Lower lobe of right lung (tissue), 2 donors: ENCODE measurements around the gene FTHL17. TPM values are rescaled to one million over a fixed set of nuclear protein-coding genes. Genes with fewer than 3 reads are reported as not detected.

Source experiments
- ATAC-seq, 2 donors: fragments of 200-7000 bp; cut with Tn5 transposase; one replicate each; pipeline ENCODE4 v1.9.1; 2020 to 2022; ENCODE audit warnings: mild to moderate bottlenecking in 2 of 2, moderate library complexity in 2 of 2
- DNase-seq: peaks from one replicate; pipeline ENCODE4 v3.0.0-alpha.2; 2020
- H3K27ac ChIP-seq: fragments of 200-600 bp; one replicate; pipeline ENCODE4 v1.8.0; 2022
- H3K27me3 ChIP-seq: fragments of 200-600 bp; one replicate; pipeline ENCODE4 v1.8.0; 2022; ENCODE audit warnings: low read depth
- H3K36me3 ChIP-seq: fragments of 200-600 bp; one replicate; pipeline ENCODE4 v1.8.0; 2022; ENCODE audit warnings: mild to moderate bottlenecking
- H3K4me1 ChIP-seq: fragments of 200-600 bp; one replicate; pipeline ENCODE4 v1.8.0; 2022
- H3K4me3 ChIP-seq: fragments of 200-600 bp; one replicate; pipeline ENCODE4 v1.8.0; 2022; ENCODE audit warnings: mild to moderate bottlenecking
- H3K9me3 ChIP-seq: fragments of 200-600 bp; one replicate; pipeline ENCODE4 v1.8.0; 2022
- CTCF ChIP-seq: fragments of 200-600 bp; IDR thresholded peaks from one replicate; pipeline ENCODE4 v1.8.0; 2022; ENCODE audit warnings: antibody characterized with exemption, mild to moderate bottlenecking
- intact Hi-C: fragments of 100-400 bp; cut with DNase I; formaldehyde crosslinking; loops from one replicate; pipeline ENCODE4 v1.11.0; 2022
- total RNA-seq: library from RNA; stranded (reverse); fragmentation: NEBNext Ultra II Directional; extraction: Animal tissue kit (Norgen Biotek cat#: 25700); gene quantifications from one replicate; pipeline ENCODE4 v1.2.1, GENCODE V29; 2021
- donor health status: DM: no; HTN: yes; CAD: no; lungs with severe emphysema.

The FTHL17 gene
- total RNA-seq, 1 donor from 2014 or later: not detected

GRCh38 chrX:31039327-31039711 is 32.5 kb downstream of the FTHL17 start:
- intact Hi-C loops: no loop called here
- Histone ChIP-seq H3K36me3 (no peaks in the 10 kb centered on the region), H3K27ac (no peak overlapping the region)

GRCh38 chrX:31038575-31039326 is 33.1 kb downstream of the FTHL17 start:
- no peaks in the 10 kb centered on the region for H3K27me3 ChIP-seq
- DNase-seq: no peak
- H3K9me3 ChIP-seq: no peaks in the 10 kb centered on the region
- no peak overlapping the region for H3K4me3 ChIP-seq
- H3K36me3 ChIP-seq: no peaks in the 10 kb centered on the region
- intact Hi-C loops: no loop called here
- H3K27ac ChIP-seq: no peak overlapping the region
- peak; percentile 31 for TF ChIP-seq CTCF
- ATAC-seq: peak in 1 of 2 donors; percentile 61
- H3K4me1 ChIP-seq: no peaks in the 10 kb centered on the region

More at GRCh38 chrX:31039327-31039711, 32.5 kb downstream of the FTHL17 start:
- no peak for DNase-seq
- no peaks in the 10 kb centered on the region for H3K9me3 ChIP-seq
- H3K4me3 ChIP-seq: no peak overlapping the region
- ATAC-seq: no peak
- H3K4me1 ChIP-seq: no peaks in the 10 kb centered on the region
- H3K27me3 ChIP-seq: no peaks in the 10 kb centered on the region
- no peak for TF ChIP-seq CTCF

- Histone ChIP-seq H3K9me3 (no peaks in the 10 kb centered on the region), H3K27me3 (no peaks in the 10 kb centered on the region), H3K27ac (no peak overlapping the region), H3K4me1 (no peaks in the 10 kb centered on the region), H3K4me3 (no peak overlapping the region), H3K36me3 (no peaks in the 10 kb centered on the region)
- DNase-seq (peak; percentile 43), ATAC-seq (peak; percentile 78 to 89)
- TF ChIP-seq CTCF: peak; percentile 50
- intact Hi-C loops: no loop called here
These were observed 34.9 kb downstream of the FTHL17 start for GRCh38 chrX:31036895-31037294.

- Histone ChIP-seq H3K4me3 (no peak overlapping the region), H3K27ac (no peak overlapping the region), H3K36me3 (no peaks in the 10 kb centered on the region), H3K4me1 (no peaks in the 10 kb centered on the region), H3K9me3 (no peaks in the 10 kb centered on the region), H3K27me3 (no peaks in the 10 kb centered on the region)
- ATAC-seq: no peak
- DNase-seq: no peak
- TF ChIP-seq CTCF: no peak
- intact Hi-C loops: no loop called here
These were observed 44.5 kb downstream of the FTHL17 start for GRCh38 chrX:31027351-31027750.

- no peak overlapping the region for H3K27ac ChIP-seq
- DNase-seq (no peak), ATAC-seq (no peak)
- intact Hi-C loops: no loop called here
- no peaks in the 10 kb centered on the region for H3K27me3 ChIP-seq
- no peak for TF ChIP-seq CTCF
- no peaks in the 10 kb centered on the region for H3K36me3 ChIP-seq
- H3K4me3 ChIP-seq: no peak overlapping the region
- H3K9me3 ChIP-seq: no peaks in the 10 kb centered on the region
- no peaks in the 10 kb centered on the region for H3K4me1 ChIP-seq
These were observed 47.0 kb downstream of the FTHL17 start for GRCh38 chrX:31024866-31025265.
